ENCODE measurements around the gene PRB2.
"Not testable (repeated sequence)": the region's sequence is repeated elsewhere in the genome, so short reads cannot be mapped to it uniquely, and the experiment has no call there.

The PRB2 gene

DNA sequence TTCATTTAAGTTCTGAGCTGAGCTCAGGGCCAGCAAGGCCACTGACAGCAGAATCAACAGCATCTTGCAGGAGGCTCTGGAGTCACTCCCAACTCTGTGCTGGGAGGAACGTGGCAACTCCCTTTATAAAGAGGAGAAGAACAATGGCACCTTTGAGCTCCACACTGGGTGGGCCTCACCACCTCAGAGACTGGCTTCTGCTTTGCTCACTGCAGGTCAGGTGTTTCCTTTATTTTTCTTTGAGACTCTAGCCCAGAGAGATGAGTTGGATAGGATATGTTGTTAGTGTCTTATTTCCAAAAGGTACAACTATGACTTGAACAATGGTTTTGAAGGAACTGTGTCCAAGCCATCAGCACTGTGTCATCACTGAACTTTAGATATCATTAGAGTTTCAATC, at the start of gene PRB2:
Gene PRB2 (minus strand): TSS at position 101 of the 400 bp plus-strand sequence. CDS start 38 bp downstream, at position 63.
- DNase-seq: not testable (repeated sequence)

DNA sequence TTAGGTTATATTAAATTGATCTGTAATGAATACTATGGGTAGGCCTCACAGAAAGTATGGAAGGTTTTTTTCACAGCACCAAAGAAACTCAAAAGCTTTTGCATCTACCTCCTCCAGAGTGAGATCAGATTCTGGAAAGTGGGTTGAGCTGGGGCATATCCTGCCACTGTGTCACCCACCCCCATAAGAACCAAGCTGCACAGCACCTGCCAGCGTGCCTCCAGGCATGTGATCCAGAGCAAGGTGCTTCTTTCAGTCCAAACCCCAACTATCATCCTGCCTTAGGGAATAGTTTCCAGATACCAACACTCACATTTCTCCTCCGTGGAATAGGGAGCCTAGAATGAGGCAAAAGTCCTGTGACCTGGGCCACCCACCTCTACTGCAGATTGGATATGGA, 42.6 kb upstream of the PRB2 start:
- no peak for DNase-seq

DNA sequence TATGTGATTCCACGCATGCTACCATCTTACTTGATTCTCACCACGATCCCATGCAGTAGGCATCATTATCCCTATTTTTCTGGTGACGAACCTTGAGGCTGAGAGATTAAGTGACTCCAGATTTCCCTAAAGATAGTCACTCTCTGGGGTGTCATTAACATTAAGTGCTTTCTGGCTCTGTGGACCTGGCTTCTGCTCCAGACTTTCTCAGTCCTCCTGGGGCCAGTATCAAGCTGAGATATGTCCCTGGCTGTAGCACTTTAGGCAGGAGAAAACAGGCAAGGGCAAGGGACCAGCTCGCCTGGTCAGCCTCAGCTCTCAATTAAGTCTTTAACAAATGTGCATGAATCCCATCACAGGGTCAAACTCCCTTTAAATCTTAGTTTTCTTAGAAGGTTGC, 38.3 kb upstream of the PRB2 start:
- no peak for DNase-seq

DNA sequence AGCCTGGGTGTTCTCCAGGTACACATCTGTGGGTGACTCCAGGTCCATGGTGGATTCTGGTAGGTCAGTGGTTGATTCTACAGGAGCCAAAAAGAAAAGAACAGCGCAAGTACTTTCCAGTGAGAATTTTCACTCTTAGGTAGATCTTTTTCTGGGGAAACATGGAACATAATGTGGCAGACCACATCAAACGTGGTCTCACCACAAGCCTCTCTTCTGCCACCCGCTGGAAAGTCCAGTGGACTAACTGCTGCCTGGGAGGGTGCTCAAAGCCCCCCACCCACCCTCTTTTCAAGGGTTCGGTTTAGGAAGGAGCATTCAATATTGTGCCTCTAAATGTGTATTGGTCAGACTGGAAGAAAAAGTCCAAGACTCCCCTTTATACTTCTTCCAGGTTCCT, 36.1 kb upstream of the PRB2 start:
- DNase-seq: no peak

DNA sequence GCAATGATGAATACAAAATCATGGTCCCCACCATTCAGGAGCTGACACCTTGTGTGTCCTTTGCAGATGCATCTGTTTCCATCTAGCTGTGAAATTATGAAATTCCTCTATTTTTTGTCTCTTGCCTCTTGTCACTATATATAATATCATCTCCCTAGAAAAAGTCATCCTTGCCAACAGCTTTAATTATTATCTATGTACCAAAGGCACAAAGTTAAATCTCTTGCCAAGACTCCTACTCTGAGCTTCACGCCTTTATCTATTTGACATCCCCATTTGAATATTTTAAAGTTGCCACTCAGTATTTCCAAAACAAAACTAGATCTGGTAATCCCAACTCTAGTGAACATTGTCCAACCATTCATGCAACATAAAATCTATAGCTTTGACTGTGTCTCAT, 32.0 kb upstream of the PRB2 start:
- no peak for DNase-seq

DNA sequence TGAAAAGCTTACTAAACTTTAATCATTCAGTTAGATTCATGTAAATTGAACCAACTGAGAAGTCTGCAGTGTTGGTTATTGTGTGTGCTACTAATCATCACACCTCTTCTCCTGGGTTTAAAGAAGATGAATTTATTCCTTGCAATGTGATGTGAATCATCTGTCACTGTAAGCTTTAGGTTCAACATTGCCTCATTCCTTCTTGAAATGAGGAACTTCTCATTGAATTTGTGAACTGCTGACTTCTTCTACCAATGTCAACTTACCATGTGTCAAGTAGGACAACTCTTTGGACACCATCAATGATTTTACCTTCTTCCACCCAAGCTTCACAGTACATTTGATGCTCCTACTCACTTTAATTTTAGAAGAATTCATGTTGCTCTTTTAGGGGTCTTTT, 17.4 kb upstream of the PRB2 start:
- DNase-seq: no peak

DNA sequence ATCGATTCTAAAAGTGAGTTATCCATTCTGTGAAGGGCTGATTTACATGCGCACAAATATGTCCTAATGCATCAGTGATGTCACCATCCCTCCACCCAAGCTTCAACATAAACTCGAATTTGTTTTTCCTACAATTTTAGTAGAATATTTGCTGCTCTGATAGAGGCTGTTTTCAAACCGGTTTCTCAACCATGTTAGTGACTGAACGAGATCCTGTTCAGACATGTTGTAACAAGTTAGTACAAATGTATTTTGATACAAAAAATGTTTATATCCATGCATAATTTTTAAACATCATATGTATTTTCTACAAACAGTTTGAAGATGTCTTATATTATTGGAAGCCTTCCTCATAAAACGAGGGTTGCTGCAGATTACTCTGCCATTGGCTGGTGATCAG, 12.7 kb upstream of the PRB2 start:
- DNase-seq: no peak

DNA sequence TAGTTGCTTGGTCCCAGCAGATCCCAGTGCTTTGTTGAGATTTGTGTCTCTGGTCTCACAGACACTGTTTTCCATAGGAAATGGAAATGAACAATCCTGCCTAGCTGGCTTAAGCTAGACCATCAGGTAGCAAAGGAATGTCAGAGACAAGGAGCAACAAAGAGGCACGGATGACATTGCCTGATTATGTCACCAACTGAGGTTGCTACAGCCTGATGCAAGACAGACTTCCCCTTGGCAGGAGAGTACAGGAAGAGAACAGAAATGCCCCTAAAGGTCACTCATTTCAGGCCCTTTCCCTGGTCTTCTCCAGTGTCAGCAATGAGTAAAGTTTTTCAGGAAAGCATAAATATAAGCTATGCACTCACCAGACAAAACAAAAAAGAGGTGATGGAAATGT, 2.0 kb upstream of the PRB2 start:
- DNase-seq: no peak

DNA sequence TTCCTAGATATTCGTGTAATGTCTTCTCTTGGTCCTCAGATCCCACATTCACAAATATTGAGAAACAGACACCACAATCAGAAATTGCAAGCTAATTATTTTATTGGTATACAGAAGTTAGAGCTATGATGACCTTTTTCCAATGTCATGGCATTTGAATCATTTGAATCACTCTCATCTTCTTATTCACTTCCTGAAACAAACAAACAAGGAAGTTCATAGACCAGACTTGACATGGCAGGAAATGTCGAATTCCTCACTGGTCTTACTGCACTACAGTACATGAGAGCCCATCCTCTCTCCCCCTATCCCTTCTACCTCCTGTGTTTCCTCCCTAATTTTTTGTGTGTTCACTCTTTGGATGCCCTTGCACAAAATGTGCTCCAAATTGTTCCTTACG, 3.9 kb downstream of the PRB2 start:
- not testable (repeated sequence) for DNase-seq

DNA sequence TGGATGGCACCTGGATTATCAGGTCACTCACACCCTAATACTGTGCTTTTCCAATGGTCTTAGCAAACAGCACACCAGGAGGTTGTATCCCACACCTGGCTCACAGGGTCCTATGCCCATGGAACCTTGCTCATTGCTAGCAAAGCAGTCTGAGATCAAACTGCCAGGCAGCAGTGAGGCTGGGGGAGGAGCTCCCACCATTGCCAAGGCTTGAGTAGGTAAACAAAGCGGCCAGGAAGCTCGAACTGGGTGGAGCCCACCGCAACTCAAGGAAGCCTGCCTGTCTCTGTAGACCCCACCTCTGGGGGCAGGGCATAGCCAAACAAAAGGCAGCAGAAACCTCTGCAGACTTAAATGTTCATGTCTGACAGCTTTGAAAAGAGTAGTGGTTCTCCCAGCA, 17.9 kb downstream of the PRB2 start:
- DNase-seq: not testable (repeated sequence)

DNA sequence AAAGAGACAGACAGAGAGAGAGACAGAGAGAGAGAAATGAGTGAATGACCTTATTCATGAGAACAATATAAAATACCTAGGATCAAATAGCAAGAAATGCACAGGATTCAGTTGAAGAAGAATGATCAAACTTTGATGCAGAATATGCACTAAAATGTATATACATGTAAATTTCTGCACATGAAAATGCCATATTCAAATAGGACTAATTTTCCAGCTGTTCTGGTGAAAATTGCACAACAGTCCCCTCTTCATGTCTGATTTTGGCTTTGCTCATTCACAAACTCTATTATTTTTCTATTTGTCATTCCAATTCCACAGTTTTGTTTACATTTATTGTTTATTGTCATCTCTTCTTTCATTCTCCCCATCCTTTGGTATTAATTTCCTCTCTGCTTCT, 34.2 kb downstream of the PRB2 start:
- no peak for DNase-seq

DNA sequence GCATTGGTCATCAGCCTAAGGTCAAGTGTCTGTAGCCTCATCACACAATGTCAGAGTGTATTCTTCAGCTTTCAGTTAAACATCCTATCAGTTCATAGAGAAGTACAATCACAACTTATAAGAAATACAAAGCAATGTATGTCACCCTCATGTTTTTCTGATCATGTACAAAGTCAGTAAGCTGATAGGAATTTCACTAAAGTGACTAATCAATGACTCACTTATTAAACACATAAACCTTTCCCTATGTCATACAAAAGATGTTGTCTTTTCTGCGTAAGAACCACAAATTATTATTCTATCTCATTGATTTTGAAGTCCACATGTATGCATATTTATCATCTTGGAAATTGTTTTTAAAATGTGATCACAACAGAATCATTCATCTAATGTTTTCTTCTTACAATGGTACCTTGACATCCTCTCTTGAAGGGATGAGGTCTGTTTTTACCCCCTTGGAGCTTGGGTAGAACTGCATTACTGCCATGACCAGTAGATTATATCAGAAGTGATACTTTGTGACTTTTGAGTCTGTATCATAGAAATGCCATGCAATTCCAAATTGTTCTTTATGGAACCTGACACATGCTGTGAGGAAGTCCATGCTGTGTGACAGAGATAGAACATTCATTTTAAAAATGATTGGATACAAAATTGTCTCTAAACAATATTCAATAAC, 35.0 kb downstream of the PRB2 start:
- not testable (repeated sequence) for DNase-seq

DNA sequence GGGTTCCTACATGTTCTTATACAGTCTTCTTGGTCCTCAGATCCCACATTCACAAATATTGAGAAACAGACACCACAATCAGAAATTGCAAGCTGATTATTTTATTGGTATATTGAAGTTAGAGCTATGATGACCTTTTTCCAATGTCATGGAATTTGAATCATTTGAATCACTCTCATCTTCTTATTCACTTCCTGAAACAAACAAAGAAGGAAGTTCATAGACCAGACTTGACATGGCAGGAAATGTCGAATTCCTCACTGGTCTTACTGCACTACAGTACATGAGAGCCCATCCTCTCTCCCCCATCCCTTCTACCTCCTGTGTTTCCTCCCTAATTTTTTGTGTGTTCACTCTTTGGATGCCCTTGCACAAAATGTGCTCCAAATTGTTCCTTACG, 43.6 kb downstream of the PRB2 start:
- not testable (repeated sequence) for DNase-seq

DNA sequence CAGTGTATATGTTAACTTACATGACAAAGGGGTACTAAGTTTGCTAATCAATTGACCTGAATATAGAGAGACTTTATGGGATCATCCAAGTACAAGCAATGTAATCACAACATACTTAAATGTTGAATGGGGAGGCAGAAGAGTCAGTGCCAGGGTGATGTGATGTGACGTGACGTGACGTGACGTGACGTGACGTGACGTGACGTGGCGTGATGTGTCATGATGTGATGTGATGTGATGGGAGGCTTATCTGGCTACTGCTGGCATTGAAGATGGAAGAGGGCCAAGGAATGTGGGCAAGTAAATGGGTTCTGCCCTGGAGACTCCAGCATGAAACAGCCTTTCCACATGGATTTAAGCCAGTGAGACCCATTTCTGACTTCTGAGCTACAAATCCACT, 46.9 kb downstream of the PRB2 start:
- DNase-seq: no peak

DNA sequence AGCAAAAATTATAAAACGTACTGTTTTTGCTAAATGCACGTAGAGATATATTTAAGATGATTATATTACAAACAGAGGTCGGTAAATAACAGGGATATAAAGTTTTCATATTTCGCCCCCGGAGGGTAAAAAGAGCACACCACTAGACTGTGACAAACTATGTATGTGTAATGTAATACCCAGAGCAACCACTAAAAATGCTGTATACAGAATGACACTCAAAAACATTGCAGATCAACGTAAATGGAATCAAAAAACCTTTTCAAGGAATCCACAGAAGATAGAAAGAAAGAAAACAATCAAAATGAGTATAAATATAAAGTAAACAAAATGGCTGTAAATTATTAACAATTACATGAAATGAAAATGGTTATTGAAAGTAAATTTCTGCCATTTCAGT, 47.6 kb downstream of the PRB2 start:
- DNase-seq: no peak

DNA sequence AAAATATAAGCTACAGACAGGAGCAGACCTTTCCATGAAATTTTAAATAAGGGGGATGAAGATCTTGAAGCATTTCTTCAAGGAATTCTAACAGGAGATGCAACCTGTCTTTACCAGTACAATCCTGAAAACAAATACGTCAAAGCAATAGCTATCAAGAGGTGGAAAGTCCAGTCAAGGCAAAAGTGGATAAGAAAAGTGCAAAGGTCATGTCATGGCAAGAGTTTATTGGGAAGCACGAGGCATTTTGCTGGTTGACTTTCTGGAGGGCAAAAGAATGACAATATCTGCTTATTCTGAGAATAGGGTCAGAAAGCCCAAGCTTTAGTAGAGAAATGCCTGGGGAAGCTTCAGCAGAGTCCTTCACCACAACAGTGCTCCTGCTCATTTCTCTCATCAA, 50.9 kb downstream of the PRB2 start:
- DNase-seq: no peak

Measured in NCI-H1436 (cell line).